H1 (cell line): ENCODE data around the gene SSH2. TPM values are rescaled to one million over a fixed set of nuclear protein-coding genes. Genes with fewer than 3 reads are reported as not detected.

ENCODE experiments used
- ASH2L ChIP-seq: fragments of 200-600, 300-600 bp; sonication (generic); IDR thresholded peaks from one replicate; pipeline ENCODE4 v1.7.1; 2017; ENCODE audit warnings: low read length
- BRCA1 ChIP-seq: IDR thresholded peaks from 2 replicates; pipeline ENCODE4 v1.6.1; 2012; ENCODE audit warnings: low read depth, low read length, improper control_type of control experiment
- CHD7 ChIP-seq: fragments of 300-600 bp; sonication (generic); IDR thresholded peaks from 2 replicates; pipeline ENCODE4 v1.7.1; 2012; ENCODE audit warnings: low read length, moderate library complexity, mild to moderate bottlenecking, inconsistent platforms; ENCODE audit not compliant: insufficient replicate concordance
- FOSL1 ChIP-seq: IDR thresholded peaks from 2 replicates; pipeline ENCODE4 v1.6.1; 2011; ENCODE audit warnings: mild to moderate bottlenecking, low read depth, low read length, moderate library complexity; ENCODE audit not compliant: insufficient read depth
- KDM5A ChIP-seq: fragments of 200-600 bp; IDR thresholded peaks from 2 replicates; pipeline ENCODE4 v1.7.1; 2012; ENCODE audit warnings: mild to moderate bottlenecking, low read length, inconsistent platforms, mixed read lengths
- MAX ChIP-seq: IDR thresholded peaks from 2 replicates; pipeline ENCODE4 v1.6.1; 2012; ENCODE audit warnings: inconsistent platforms
- NRF1 ChIP-seq: IDR thresholded peaks from 2 replicates; pipeline ENCODE4 v1.6.1; 2011; ENCODE audit warnings: mild to moderate bottlenecking, low read depth, low read length, improper control_type of control experiment
- POU5F1 ChIP-seq: IDR thresholded peaks from 2 replicates; pipeline ENCODE4 v1.6.1; 2011; ENCODE audit warnings: low read depth, mild to moderate bottlenecking, low read length, moderate library complexity
- SP2 ChIP-seq: IDR thresholded peaks from 2 replicates; pipeline ENCODE4 v1.6.1; 2012; ENCODE audit warnings: mild to moderate bottlenecking, low read length, inconsistent platforms
- TEAD4 ChIP-seq: IDR thresholded peaks from 2 replicates; pipeline ENCODE4 v1.6.1; 2012; ENCODE audit warnings: low read depth, low read length, inconsistent platforms, mixed read lengths
- ZNF274 ChIP-seq: IDR thresholded peaks from 2 replicates; pipeline ENCODE4 v1.7.0; 2012; ENCODE audit warnings: low read length, borderline replicate concordance; ENCODE audit errors: extremely low read depth
- polyA plus RNA-seq, 7 experiments: library from polyadenylated mRNA; depleted of rRNA in 3 of 7; stranded (reverse) in 5 of 7; unstranded in 2 of 7; fragments of >200 nt in 5 of 7; fragments of 200-250 nt in 2 of 7; gene quantifications; 1 replicate in 5 of 7; 2 replicates in 1 of 7; 4 replicates in 1 of 7; pipeline versions ENCODE4 v1.2.1 to v1.2.3, GENCODE V29; 2011 to 2013; ENCODE audit warnings: missing spikeins in 2 of 7, mixed read lengths in 2 of 7
- total RNA-seq: library from RNA; stranded (reverse); fragmentation: NEBNext Ultra II Directional; extraction: Animal tissue kit (Norgen Biotek cat#: 25700); gene quantifications from 2 replicates; pipeline ENCODE4 v1.2.1, GENCODE V29; 2021
- TF ChIP-seq, protein P1 (sequence below): IDR thresholded peaks from 2 replicates; pipeline ENCODE4 v1.6.1; 2011; ENCODE audit warnings: low read length, improper control_type of control experiment

SSH2 gene
- total and polyA plus RNA-seq, 2 of the 8 experiments (the other 6 are each of a cell fraction or from before 2014, with no cell fraction given): 5.2 to 15.9 TPM

DNA sequence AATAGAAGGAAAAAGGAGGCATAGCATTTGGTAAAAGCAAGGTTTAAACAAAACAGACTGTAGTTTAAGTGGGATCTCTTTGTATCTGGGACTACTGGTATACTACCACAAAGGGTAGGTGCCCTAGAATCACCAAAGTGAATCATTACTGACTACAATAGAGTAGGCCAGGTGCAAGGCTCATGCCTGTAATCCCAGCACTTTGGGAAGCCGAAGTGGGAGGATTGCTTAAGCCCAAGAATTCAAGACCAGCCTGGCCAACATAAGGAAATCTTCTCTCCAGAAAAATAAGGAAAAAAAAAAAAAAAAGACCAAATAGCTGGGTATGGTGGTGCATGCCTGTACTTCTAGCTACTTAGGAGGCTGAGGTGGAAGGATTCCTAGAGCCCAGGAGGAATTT is 246.5 kb downstream of the SSH2 start (continued):
- TF ChIP-seq CHD7: no peak
- TF ChIP-seq KDM5A: no peak
- TF ChIP-seq TEAD4: no peak
- TF ChIP-seq MAX: no peak
- TF ChIP-seq FOSL1: no peak
- TF ChIP-seq, protein P1, sequence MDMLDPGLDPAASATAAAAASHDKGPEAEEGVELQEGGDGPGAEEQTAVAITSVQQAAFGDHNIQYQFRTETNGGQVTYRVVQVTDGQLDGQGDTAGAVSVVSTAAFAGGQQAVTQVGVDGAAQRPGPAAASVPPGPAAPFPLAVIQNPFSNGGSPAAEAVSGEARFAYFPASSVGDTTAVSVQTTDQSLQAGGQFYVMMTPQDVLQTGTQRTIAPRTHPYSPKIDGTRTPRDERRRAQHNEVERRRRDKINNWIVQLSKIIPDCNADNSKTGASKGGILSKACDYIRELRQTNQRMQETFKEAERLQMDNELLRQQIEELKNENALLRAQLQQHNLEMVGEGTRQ: no peak
- TF ChIP-seq ASH2L: no peak
- no peak for TF ChIP-seq POU5F1
- no peak for TF ChIP-seq ZNF274
- no peak for TF ChIP-seq NRF1
- no peak for TF ChIP-seq SP2
- TF ChIP-seq BRCA1: no peak
